Measurements from ENCODE around the gene GPD1L.
A peak's percentile ranks its signal among the peaks of the same experiment; 100 is the strongest.

GPD1L gene

GRCh38 chr3:32132706-32133105 is 26.3 kb downstream of the GPD1L start:
- DNase-seq (ENCODE audit: extremely low read depth in 1 of 2, low read depth in 1 of 2) = no peak

GRCh38 chr3:32136703-32137102 is 30.3 kb downstream of the GPD1L start:
- no peak for DNase-seq (ENCODE audit: extremely low read depth in 1 of 2, low read depth in 1 of 2)

- no peak for DNase-seq (ENCODE audit: extremely low read depth in 1 of 2, low read depth in 1 of 2)
These were observed 31.4 kb downstream of the GPD1L start for GRCh38 chr3:32137870-32138269.

DNA sequence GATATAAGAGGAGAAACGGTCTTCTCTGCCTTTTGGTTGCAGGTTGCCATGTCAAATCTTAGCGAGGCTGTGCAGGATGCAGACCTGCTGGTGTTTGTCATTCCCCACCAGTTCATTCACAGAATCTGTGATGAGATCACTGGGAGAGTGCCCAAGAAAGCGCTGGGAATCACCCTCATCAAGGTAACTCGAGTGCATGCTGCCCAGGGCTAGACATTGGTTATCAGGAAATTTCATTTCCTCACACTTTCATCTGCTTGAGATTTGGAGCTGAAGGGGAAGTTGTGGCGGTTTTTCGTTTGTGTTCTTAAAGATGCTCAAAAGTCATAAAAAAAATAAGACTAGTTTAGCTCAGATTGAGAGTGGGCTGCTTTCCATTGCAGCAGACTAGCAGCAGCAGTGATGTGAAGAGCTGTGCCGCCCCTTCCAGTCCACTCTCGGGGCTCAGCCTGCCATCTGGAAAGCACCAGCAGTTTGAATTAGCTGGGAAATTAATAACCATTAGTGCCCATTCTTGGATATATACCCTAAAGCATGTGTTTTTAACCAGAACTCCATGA is 32.2 kb downstream of the GPD1L start:
- no peak for DNase-seq (ENCODE audit: extremely low read depth in 1 of 2, low read depth in 1 of 2)

- DNase-seq (ENCODE audit: extremely low read depth in 1 of 2, low read depth in 1 of 2) = no peak
These were observed 34.5 kb downstream of the GPD1L start for GRCh38 chr3:32140943-32141342.

GRCh38 chr3:32143849-32144757 is 37.7 kb downstream of the GPD1L start:
- peak; percentile 6 to 15 for DNase-seq (ENCODE audit: extremely low read depth in 1 of 2, low read depth in 1 of 2)

- no peak for DNase-seq (ENCODE audit: extremely low read depth in 1 of 2, low read depth in 1 of 2)
These were observed 40.4 kb downstream of the GPD1L start for GRCh38 chr3:32146746-32147211.

DNA sequence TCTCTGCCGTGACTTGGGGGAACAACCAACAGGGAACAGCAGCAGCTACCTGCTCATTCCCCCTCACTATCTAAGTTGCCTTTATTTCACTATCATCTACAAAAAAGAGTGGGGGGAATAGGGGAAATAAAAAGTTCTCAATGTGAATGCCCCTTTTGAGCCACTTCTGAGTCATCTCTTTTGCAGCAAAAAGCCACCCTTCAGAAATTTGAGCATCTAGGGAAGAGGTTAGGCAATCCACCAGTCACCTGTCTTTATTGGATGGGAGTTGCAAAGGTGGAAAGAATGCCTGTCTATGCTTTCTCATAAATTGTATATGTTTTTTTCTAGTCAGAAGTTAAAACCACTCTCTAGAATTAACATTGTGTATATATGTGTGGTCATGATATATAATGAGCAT is 41.1 kb downstream of the GPD1L start:
- no peak for DNase-seq (ENCODE audit: extremely low read depth in 1 of 2, low read depth in 1 of 2)

DNA sequence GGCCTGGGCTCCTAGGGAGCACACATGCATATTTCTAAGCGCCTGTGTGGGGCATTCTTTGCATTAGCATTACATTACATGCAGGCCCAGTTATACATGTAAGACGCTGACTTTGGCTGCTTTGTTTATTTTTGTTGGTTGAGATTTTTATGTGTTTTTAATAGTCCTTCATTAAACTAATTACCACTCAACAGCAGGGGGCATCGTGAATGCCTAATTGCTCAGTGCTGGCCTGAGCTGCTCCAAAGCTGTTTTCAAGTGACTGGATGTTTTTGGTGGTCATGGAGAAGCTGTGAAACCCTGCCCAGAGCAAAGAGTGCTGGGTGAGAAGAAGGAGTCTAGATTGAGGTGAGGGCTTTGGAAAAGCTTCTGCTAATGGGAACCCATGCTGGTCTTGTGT is 41.5 kb downstream of the GPD1L start:
- no peak for DNase-seq (ENCODE audit: extremely low read depth in 1 of 2, low read depth in 1 of 2)

DNA sequence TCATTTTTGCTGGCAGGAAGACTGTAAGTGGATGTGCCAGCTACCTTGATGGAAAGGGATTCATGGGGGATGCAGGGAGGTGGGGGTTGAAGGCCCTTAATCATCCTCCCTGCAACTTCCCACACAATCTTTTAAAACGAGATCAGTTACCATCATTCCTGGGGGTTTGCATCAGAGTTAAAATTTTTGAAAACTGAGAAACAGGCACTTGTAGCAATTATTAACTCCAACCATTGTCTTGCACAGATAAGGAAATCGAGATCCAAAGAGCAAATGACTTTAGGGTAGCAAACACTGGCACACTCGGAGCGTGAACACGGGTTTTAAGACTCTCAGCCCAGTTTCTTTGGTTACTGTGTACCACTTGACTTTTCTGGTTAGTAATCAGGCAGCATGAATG is 41.9 kb downstream of the GPD1L start:
- DNase-seq (ENCODE audit: extremely low read depth in 1 of 2, low read depth in 1 of 2) = no peak

DNA sequence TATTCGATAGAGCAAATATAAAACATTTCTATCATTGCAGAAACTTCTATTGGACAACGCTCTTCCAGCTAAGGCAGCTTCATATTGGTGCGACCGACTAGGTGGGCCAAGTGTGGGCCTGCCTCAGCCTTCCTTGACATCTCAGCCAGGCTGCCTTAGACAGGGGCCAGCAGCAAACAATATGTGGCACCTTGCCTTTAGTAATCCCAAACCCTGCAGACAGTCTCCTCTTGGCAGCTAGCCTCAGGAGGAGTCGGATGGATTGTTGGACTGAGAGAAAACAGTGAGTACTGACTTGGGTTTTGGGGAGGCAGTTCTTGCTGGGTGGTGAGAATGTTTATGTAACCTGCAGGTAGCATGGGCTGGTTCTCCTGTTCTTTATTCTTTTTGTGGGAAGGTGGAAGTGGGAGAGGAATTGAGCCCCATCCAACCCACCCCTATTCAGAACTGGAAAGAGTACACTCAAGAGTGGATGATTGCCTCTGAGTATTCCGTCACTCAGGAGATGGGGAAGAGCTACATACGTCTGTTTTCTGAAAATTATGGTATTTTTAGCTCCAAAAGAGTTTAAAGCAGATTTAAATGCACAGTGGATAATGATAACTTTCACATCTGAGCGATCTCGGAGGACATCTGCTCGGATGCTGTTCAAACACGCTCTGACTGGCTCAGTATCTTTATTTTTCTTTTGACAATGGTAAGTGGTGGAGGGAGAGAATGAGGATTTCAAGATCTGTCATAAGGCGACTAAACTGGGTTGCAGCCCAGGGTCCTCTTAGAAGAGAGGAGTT is 47.2 kb downstream of the GPD1L start:
- no peak for DNase-seq (ENCODE audit: extremely low read depth in 1 of 2, low read depth in 1 of 2)

GRCh38 chr3:32154205-32154579 is 47.8 kb downstream of the GPD1L start:
- no peak for DNase-seq (ENCODE audit: extremely low read depth in 1 of 2, low read depth in 1 of 2)

DNA sequence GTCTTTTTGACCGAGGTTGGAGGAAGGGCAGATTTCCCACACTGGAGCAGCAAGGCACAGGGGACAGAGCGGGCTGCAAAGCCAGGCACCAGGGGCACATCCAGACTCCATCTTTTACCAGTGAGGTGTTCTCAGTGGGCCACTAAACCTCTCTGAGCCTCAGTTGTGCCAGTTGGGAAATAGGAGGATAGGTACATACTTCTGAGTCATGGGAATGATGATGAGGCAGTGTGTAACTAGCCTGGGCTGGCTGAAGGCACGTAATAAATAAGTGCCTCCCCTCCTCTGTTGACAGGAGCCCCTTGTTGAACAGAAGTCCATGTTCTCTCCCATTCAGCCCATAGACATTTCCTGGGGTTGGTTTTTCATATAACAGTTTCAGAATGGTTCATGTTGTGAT is 48.7 kb downstream of the GPD1L start:
- DNase-seq (ENCODE audit: extremely low read depth in 1 of 2, low read depth in 1 of 2) = no peak

GRCh38 chr3:32157600-32158264 is 51.3 kb downstream of the GPD1L start:
- no peak for DNase-seq (ENCODE audit: extremely low read depth in 1 of 2, low read depth in 1 of 2)

GRCh38 chr3:32160706-32161214 is 54.3 kb downstream of the GPD1L start:
- no peak for DNase-seq (ENCODE audit: extremely low read depth in 1 of 2, low read depth in 1 of 2)

DNA sequence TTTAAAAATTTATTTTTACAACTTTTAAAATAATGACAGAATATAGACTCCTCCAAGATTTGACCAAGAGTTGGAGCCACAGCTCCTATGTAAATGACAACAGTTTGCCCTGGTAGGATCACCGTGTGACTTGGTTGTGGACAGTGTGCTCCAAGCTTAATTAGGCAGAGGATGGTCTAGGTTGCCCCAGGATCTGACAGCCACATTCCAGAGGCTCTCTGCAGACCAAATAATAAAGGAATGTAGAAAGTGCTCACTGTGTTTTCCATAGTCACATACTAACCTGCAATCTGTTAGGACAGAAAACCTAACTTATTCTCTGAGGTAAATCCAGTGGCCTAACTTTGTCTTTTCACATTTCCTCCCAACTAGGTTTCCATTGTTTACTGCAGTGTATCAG is 59.0 kb downstream of the GPD1L start:
- DNase-seq (ENCODE audit: extremely low read depth in 1 of 2, low read depth in 1 of 2) = no peak

DNA sequence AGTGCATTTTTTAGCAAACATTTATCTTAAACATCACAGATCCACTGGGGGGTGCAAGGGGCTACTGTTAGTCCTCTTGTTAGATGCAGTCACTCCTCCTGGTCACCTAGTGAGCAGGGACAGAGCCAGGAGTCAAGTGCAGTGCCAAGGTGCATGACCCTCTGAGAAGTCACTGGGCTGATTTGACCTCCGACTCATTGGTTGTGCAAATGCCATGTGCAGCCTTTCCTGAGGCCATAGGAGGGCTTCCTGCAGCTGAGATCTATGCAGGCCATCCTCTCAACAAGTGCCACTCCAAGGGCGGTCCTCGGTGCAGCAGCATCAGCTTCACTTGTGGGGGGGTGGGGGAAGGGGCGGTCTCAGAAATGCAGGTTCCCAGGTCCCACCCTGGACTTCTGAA is 60.2 kb downstream of the GPD1L start:
- DNase-seq (ENCODE audit: extremely low read depth in 1 of 2, low read depth in 1 of 2) = no peak

GRCh38 chr3:32172420-32172819 is 66.0 kb downstream of the GPD1L start:
- DNase-seq (ENCODE audit: extremely low read depth in 1 of 2, low read depth in 1 of 2) = no peak

DNA sequence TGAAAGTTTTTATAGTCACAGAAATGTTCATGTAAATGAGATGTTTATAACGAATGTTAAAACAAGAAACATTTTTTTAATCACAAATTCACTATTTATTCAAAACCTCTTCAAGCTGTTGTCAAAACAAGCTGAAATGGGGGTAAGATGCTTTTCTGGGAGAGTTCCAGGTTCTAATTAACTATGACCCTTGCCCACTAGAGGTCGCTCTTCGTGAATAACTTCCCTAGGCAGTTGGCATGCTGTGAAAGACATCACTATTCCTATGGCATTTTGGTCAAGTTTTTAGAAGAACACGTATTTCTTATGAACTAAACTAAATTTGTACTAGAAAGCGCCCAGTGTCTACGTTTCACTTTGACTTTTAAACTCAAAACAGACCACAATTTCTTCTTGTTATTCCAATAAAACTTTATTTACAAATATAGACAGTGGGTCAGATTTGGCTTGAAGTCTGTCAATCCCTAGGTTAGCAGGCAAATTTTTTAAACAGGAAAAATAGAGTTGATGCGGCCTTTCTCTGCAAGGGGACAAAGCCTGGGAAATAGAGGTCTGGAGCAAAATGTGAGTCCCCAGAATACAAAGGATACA is 69.3 kb downstream of the GPD1L start:
- DNase-seq (ENCODE audit: extremely low read depth in 1 of 2, low read depth in 1 of 2) = no peak

DNA sequence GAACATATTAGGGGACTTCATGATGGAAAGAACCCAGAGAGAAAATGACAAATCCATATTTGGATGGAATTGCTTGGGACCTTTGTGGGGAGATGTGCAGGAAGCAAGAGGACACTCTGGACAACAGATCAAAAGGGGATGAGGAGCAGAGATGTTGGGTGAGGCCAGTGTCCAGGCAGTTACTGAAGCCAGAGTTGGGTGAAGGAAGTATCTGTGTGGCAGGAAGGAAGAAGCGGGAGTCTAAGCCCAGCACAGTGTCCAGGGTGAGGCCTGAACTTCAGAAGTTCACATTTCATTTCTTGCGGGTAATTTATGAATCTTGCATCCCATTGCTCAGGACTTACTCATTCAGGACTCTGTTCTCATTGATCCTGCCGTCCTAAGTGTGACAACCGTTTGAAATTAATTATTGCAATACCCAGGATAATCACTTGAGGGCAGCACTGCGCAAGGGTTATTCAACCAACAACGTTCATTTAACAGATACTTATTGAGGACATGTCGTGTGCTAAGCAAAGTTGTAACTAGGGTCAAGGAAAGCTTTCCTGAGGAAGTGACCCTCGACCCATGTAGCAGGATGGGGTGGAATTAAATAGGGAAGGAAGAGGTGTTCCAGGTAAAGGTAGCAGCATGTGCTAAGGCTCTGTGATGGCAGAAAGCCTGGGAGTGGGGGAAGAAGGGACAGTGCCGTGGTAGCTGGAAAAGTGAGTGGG is 70.7 kb downstream of the GPD1L start:
- peak in 1 of 2 donors; percentile 20 for DNase-seq (ENCODE audit: extremely low read depth in 1 of 2, low read depth in 1 of 2)
